ENCODE data around the gene EPS15.

- TF ChIP-seq EZH2phosphoT487 (IDR thresholded peaks at IDR 0.05; ENCODE audit: borderline replicate concordance, low read depth), result no peak
- TF ChIP-seq CTCF (IDR thresholded peaks at IDR 0.05), result no peak
- no peak for TF ChIP-seq YY1 (IDR thresholded peaks at IDR 0.05; ENCODE audit: low read depth)
- no peak for TF ChIP-seq TAF1 (IDR thresholded peaks at IDR 0.05; ENCODE audit: borderline replicate concordance, low read depth, low read length)
- no peak for TF ChIP-seq GATA2 (CRISPR knock-in tag; IDR thresholded peaks at IDR 0.05)
- TF ChIP-seq FOXJ3 (CRISPR knock-in tag; IDR thresholded peaks at IDR 0.05), result no peak
- no peak for TF ChIP-seq MAX (IDR thresholded peaks at IDR 0.05; ENCODE audit: low read depth)
- TF ChIP-seq FOXM1 (IDR thresholded peaks at IDR 0.05; ENCODE audit: low read depth), result no peak
These were observed 7.2 kb upstream of the EPS15 start for GRCh38 chr1:51526248-51526647.

Measured in SK-N-SH (cell line).